GM18498 (cell line): ENCODE measurements around the gene LIMK2.
A peak's percentile ranks its signal among the peaks of the same experiment; 100 is the strongest.
"Not testable (repeated sequence)": the region's sequence is repeated elsewhere in the genome, so short reads cannot be mapped to it uniquely, and the experiment has no call there.

Experiments
- ATAC-seq: cut with Tn5 transposase; IDR thresholded peaks from one replicate; pipeline ENCODE4 v1.9.1; 2021; ENCODE audit warnings: mild to moderate bottlenecking, moderate library complexity; ENCODE audit not compliant: unreplicated experiment

The LIMK2 gene

DNA sequence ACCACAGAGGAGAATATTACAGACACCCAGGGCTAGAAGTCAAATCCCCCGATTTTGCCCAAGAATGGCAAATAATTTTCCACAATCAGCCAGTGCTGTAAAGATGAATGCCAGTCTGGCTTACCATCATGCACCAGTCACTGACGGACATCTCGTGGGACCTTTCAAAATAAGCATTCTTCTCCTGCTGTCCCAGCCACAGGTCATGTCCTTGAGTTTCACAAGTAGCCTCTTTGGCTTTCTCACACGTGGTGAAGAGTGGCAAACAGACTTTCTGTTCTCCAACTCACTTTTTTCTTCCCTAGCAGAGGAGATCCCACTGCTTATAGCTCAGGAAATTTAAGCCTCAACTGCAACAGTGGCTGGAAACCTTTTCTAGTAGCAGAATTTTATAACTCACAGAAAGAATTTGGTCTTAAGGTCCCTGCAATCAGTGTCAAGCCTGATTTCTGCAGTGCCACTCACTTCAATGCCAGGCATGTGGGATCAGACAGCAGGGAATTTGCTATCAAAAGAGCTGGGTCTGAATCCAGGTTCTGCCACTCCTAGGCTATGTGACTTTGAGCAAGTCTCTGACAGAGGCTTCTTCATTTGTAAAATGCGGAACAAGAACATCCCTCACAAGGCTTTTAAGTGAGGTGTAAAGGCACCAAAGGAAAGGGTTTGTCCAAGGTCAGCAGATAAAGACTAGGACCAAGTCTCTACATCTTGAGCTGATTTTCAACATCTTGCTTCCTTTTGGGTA is 76.6 kb downstream of the LIMK2 start:
- ATAC-seq: no peak

DNA sequence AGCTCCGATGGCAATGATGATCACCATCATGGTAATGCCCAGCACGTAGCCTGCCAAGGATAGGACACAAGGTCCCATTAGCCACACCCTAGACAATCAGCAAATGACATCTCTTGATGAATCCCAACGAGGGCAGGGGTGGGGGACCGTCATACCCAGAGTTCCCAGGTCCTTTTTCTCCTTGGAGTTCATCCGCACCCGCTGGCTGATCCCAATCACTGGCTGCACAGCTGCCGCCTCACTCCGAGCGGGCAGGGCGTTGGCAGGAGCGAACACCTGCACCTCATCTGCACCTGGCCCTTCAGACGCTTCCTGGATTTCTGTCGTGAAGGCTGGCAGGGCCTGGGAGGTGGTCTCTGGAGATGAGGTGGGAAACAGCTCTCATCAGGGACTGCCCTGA is 77.2 kb downstream of the LIMK2 start:
- no peak for ATAC-seq

DNA sequence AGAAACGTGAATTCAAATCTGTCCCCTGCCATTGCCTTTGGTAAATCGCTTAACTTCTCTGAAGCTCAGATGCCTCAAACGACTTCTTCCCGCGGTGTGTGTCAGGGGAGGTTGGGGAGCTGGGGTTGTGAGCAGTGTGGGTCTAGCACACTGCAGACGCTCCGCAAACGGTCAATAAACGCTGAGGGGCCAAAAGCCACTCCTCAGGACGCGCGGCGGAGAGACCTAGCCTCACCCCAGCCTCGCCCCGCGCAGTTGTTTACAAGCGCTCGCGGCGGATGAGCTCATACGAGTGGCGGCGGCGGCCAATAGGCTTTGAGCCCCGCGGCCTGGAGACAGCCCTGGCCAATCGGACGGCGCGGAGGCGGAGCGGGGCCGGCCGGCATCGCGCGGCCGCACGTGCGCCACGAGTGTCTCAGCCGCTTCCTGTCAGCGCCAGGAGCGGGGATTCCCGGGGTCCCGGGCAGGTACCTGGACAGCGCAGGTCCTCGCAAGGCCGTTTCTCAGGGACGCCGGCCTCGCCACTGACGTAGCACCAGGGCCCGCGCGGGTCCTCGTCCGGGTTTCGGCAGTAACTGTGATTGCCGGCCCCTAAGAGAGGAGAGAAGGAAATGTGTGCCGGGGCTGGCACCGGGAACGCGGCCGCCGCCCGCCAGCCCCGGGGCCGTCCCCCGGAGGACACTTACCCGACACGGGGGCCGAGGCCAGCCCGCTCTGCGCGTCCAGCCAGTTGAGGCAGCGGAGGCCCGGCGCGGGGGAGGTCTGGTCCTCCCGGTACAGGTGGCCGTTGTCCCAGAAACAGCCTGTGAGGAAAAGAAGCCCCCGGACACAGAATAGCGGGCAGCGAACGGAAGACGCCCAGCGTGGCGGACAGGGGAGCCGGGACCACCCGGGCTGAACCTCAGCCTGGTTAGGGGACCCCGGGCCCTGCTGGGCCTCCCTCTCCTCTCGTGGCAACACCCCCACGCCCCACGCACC is 78.7 kb downstream of the LIMK2 start:
- peak; percentile 94 for ATAC-seq

DNA sequence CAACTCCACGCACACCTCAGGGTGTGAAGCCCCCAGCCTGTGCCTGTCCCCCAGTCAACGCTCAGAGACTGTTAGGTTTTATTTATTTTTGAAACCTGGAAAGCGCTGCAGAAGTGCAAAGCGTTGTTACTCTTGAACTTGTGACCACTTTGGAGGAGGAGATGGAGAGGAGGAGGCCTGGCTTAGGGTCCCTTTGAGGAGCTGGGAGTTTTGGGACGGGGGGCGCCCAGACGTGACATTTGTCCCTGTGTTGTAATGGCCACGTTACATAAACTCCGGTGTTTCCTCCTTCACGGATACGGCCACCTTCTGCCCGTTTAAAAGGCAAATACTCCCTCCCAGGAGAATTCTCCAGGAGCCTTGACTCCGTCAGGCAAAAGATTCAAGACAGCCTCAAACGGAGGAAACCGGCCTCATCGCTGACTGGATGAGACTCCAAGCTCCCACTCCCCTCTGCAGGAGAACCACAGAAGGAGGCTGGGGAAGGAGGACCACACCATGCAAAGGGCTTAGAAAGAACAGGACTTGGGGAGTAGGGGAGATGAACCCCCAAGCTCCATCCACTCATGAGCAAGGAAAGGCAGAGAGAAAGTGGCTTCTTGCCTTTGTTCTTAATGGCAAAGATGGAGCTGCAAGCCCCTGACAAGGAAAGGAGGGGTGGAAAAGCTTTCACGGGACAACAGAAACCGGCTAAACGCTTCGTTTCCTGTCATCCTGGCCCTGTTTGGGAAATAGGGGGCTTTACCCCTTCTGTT is 79.6 kb downstream of the LIMK2 start:
- no peak for ATAC-seq

DNA sequence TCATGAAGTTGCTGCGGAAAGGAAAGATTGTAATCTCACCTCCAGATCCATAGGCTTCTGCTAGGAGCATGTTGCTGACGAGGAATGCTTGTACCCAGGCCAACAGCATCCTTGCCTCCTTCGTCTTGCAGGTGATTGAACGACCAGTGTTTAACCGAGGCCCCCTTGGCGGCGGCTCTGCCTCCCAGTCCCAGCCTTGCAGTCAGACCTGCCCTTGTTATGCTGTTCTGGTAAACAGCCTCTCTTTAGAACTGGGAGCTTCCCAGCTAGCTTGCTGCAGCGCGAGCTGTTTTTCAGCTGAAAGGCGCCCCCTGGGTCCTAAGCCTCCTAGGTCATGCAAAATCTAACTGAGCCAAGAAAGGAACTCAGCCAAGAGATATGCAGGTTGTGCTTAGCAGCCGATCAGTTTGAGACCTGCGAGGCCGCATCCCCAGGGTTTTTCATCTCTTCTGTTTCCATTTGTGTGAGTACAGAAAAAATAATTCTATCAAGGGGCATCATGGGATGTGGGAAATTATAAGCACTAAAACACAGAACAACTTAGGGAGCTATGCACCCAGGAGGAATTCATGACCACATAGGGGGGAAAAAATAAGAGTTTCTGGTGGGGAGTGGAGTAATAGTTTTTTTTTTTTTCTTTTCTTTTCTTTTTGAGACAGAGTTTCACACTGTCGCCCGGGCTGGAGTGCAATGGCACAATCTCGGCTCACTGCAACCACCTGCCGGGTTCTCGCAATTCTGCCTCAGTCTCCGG is 80.3 kb downstream of the LIMK2 start, which contains the start of gene PIK3IP1:
Gene PIK3IP1 (minus strand): TSS at position 253 of the 754 bp plus-strand sequence. CDS start 144 bp downstream, at position 109.
- peak; percentile 42 for ATAC-seq

DNA sequence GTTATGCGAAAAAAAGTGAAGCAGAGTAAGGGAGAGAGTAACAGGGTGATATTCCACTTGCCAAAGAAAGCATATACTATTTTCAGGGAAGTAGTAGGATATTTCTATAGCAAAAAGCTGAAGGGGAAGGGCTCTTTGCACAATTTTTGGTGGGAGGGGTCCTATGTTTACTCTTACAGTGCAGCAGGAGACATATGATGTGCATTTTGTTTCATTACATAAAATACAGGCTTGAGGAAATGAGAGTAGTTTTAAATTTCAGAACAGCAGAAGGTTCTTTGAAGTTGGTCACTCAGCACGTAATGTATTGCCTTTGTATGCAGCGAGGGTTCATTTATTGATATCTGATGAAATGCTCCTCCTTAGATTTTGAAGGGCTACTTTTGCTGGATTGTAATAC is 83.3 kb downstream of the LIMK2 start:
- ATAC-seq: no peak

DNA sequence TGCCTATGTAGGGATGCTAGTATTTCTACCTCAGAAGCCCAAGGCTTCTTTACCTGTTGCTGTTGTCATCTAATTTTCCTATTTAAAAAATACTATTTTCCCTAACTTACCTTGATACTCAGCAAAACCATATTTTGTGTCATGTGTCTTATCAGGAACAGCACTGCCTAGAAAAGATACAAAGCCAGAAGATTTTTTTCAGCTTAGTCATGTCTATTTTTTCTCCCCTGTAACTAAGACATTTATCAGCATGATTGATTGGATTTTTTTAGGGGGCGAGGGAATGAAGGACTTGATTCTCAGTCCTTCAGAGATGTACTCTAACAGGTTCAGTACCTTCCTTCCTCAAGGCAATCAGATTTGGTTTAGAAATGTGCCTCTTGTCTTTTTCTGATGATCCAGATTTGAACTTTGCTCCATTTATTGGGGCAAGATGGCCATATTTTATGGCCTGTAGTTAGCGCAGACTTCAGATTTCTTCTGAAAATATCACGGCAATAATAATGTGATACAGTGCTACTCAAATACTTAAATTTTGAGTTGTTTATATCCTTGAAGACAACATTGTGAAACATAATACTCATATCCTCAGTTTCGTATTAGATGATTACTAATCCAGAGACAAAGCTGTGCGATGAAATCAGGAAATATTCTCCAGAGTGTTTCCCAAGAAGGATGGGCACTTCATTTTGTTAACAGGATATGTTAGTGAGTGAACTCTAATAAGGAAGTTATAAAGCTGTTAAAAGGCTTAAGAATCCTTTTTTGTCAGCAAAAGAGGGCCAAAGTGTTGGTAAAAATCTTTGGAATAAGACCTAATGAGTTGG is 83.9 kb downstream of the LIMK2 start:
- ATAC-seq: no peak

DNA sequence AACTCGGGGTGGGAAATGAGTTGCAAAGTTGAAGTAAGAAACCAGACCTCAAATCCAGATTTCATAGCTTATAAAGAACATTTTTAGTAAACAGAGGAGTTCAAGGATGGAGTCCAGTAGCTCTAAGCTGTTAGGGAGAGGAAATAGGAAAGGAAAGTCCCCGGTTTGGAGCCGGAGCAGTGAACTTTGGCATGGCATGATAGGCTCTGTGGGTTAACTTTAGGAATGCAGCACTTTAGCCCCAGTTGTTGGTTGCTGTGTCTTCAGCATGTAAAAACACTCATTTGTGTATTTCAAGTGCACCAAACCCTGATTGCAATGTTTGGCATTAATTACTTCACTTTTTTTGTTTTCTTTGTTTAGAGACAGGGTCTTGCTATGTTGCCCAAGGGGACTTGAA is 88.8 kb downstream of the LIMK2 start:
- no peak for ATAC-seq

DNA sequence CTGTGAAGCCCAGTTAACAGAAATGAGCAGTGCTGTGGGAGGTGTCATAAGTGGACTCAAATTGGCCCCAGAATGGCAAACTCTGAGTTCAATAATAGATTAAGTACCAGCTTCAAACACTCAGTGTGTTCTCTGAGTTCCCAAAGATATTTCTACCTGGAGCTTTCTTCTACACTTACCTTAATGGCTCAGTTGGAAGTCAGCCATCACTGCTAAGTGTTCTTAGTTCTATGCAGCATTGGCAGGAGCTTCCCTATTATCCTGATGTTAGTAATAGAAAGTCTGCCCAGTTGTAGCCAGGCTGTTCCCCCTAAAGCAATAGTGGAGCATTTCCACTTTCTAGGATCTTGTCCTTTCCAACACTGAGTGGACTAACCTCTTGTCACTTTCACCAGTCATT is 89.9 kb downstream of the LIMK2 start:
- ATAC-seq: no peak

DNA sequence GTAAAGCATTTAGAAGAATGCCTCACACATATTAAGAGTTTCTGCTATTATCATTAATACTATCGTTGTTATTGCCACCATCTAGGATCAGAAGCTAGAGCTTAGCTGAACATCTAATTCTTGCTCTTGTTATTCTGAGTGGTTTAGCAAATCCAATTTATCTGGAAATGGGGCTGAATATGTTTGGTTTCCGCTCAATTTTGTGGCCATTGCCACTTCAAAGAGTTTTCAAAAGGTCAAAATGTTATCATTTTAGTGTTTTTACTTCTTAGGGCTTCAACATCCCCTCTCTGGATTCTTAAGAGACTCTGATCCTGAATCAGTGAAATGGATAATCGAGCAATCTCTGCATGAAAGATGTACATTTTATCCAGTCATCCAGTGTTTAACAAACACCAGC is 90.4 kb downstream of the LIMK2 start:
- no peak for ATAC-seq

DNA sequence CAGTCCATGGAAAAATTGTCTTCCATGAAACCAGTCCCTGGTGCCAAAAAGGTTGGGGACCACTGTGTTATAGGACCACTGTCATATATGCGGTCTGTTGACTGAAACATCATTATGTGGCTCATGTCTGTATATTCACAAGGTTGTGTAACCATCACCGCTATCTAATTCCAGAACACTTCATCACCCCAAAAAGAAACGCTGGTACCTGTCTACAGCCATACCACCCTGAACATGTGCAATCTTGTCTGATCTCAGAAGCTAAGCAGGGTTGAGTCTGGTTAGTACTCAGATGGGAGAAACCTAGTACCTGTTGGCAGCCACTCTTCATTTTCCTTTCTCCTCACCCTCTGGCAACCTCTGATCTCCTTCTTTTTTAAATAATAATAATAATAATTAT is 93.1 kb downstream of the LIMK2 start:
- no peak for ATAC-seq

DNA sequence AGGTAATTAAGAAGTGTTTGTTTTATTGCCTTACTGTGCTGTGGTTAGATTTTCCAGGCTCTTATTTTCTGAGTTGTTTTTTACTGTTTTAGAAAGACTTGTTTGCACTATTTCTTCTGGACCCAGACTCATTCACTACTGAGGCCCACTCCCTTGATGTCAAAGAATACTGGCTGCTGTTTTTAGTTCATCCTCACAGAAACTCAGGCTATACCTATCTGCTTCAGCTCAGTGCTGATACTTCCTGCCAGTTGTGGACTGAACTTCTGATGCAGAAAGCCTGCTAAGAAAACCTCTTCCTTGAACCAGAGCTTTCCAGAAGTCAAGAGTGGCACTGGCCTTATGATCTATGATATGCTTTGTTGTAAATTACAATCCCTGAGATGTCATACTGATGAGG is 96.1 kb downstream of the LIMK2 start:
- ATAC-seq: no peak

DNA sequence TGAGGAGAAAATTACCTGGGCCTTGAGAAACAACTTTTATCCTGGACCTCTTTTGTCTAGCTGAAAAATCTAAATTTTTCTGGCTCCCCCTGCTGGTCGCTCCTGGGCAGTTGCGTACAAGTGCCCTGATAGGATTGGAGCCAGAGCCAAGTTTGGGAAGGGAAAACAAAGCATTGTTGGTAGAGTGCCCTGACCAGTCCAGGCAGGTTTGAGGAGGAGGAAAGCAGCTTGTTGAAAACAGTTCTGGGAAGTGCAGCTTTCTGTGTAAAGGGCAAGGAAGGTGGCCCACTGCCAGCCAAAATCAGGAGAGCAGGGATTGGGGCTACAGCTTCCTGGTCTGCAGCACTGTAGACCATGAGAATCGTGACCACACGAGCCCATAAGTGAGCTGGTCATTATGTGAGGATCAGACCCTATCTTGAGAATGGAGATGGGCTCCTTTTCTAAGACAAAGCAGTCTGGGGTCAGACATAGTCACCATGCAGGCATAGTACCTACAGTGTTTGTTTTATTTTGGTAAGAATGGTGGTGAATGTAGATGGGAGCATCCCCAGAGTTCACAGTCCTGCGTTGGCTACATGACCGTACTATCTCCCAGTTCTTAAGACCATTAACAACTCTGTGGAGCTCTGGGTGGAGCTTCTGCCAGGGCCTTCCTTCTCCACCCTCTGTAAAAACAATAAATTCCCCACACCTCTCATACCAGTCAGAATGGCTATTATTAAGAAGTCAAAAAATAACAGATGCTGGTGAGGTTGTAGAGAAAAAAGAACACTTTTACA is 101.5 kb downstream of the LIMK2 start:
- ATAC-seq: no peak

DNA sequence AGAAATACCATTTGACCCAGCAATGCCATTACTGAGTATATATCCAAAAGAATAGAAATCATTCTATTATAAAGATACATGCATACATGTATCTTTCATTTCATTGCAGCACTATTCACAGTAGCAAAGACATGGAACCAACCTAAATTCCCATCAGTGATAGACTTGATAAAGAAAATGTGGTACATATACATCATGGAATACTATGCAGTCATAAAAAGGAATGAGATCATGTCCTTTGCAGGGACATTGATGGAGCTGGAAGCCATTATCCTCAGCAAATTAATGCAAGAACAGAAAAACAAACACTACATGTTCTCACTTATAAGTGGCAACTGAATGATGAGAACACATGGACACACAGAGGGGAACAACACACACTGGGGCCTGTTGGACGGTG is 102.1 kb downstream of the LIMK2 start:
- not testable (repeated sequence) for ATAC-seq

DNA sequence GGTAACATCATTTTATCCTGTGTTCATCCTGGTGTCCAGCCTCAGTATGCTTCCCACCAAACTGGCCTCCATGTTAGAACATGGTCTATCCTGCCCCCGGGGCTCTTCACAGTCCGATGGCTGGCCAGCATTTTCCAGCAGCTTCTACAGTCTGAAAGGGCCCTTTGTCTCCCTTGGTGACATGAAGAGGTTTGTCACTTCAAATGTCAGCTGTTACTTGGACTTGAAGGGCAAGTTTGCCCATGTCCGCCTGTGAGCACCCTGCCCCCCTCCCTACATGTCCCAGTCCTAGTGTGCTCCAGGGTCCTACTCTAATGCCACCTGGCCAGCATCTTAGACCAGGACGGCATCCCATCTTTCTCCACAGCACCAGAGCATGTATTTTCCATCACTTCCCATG is 109.3 kb downstream of the LIMK2 start:
- ATAC-seq: no peak

DNA sequence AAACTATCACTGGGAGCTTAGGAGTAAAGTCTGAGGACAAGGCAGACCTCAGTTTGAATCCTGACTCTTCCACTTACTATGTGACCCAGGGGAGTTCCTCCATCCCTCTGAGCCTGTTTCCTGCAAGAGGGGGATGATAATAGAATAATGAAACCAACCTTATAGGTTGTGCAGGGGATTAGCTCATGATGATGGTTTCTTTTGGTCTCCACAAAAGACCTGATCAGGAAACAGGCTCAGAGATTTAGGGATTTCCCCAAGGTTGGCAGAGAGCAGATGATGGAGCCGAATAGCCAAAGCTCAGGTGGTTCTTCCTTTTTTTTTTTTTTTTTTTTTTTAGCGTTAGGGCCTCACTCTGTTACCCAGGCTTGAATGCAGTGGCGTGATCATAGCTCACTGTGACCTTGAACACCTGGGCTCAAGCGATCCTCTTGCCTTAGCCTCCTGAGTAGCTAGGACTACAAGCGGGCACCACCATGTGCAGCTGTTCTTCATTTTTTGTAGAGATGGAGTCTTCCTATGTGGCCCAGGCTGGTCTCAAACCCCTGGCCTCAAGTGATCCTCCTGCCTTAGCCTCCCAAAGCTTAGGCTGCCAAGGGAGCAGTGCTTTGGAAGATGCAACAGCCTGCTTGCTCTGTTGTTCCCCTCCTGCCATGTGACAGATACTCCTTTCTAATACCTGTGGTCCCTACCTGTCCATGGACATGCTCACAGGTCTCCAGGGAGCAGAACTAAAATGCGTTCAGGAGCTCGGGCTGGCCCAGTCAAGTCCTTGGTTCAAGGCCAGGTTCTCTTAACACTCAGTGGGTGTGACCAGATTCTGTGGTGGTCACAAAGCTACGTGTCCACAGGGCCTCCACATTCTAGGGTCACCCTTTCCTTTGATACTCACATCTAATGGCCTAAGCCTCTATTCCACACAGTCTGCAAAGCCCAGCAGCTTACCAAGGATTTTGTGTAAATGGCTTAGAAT is 111.8 kb downstream of the LIMK2 start:
- no peak for ATAC-seq

DNA sequence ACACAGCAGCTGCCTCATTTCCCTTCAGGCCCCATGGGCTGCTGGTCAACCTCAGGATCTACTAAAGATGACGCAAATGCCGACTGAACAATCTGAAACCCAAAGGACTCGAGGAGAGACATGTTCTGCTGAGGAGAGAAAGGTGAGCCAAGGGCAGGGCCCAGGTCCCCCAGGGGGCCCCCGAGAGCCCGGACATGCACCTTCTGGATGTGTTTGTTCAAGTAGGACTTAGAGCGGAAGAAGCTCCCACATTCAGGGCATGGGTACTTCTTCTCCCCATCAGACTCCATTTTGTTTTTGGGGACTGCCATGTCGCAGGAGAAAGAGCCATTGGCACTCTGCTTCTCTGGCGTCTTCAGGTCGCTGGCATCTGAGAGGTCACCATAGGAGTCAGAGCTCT is 114.8 kb downstream of the LIMK2 start:
- ATAC-seq: no peak
